ENCODE results near the gene DYNC2H1.

DNA sequence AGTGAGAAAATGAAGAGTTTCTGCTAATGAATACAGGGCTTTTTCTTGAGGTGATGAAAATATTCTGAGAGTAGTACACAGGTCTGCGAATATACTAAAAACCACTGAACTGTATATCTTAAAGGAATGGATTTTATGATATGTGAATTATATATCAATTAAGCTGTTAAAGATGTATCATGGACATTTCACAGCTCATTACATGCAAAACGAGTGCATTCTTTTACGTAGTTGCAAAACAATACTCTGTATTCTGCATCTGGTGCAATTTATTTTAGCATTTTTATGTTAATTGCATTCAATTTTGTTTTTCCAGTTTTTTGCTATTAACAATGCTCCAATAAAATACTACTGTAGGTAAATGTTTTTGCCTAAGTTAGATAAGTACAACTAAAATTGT is 411.6 kb downstream of the DYNC2H1 start:
- TF ChIP-seq, protein P1, sequence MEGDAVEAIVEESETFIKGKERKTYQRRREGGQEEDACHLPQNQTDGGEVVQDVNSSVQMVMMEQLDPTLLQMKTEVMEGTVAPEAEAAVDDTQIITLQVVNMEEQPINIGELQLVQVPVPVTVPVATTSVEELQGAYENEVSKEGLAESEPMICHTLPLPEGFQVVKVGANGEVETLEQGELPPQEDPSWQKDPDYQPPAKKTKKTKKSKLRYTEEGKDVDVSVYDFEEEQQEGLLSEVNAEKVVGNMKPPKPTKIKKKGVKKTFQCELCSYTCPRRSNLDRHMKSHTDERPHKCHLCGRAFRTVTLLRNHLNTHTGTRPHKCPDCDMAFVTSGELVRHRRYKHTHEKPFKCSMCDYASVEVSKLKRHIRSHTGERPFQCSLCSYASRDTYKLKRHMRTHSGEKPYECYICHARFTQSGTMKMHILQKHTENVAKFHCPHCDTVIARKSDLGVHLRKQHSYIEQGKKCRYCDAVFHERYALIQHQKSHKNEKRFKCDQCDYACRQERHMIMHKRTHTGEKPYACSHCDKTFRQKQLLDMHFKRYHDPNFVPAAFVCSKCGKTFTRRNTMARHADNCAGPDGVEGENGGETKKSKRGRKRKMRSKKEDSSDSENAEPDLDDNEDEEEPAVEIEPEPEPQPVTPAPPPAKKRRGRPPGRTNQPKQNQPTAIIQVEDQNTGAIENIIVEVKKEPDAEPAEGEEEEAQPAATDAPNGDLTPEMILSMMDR (IDR thresholded peaks at IDR 0.05): no peak
- no peak for TF ChIP-seq POLR2A (IDR thresholded peaks at IDR 0.05)

All from Peyer's patch (tissue), 4 donors.